GM19452 (cell line): ENCODE measurements around the gene LILRA1.
"Not testable (repeated sequence)": the region's sequence is repeated elsewhere in the genome, so short reads cannot be mapped to it uniquely, and the experiment has no call there.

Experiments used
- ATAC-seq: cut with Tn5 transposase; IDR thresholded peaks from one replicate; pipeline ENCODE4 v1.9.1; 2021; ENCODE audit not compliant: unreplicated experiment

LILRA1 gene

GRCh38 chr19:54622431-54622830 is 29.0 kb downstream of the LILRA1 start:
- ATAC-seq: no peak

GRCh38 chr19:54624234-54624633 is 30.8 kb downstream of the LILRA1 start:
- ATAC-seq: not testable (repeated sequence)

GRCh38 chr19:54624934-54625730 is 31.7 kb downstream of the LILRA1 start:
- ATAC-seq: not testable (repeated sequence)

GRCh38 chr19:54626757-54627156 is 33.3 kb downstream of the LILRA1 start:
- no peak for ATAC-seq

GRCh38 chr19:54627912-54628311 is 34.5 kb downstream of the LILRA1 start:
- ATAC-seq: not testable (repeated sequence)

GRCh38 chr19:54630262-54630661 is 36.8 kb downstream of the LILRA1 start, which contains the start of gene LILRB1:
Gene LILRB1, plus strand, starts transcription at chr19:54630484. Its CDS starts 590 bp downstream, at chr19:54631074.
- not testable (repeated sequence) for ATAC-seq

GRCh38 chr19:54630782-54631181 is 37.4 kb downstream of the LILRA1 start:
- ATAC-seq: no peak

- ATAC-seq: not testable (repeated sequence)
These were observed 38.3 kb downstream of the LILRA1 start for GRCh38 chr19:54631489-54632337.

GRCh38 chr19:54632517-54632916 is 39.1 kb downstream of the LILRA1 start:
- not testable (repeated sequence) for ATAC-seq

- ATAC-seq: no peak
These were observed 40.0 kb downstream of the LILRA1 start for GRCh38 chr19:54633401-54633800.

GRCh38 chr19:54636081-54636480 is 42.6 kb downstream of the LILRA1 start:
- not testable (repeated sequence) for ATAC-seq

GRCh38 chr19:54638683-54639082 is 45.3 kb downstream of the LILRA1 start:
- no peak for ATAC-seq

GRCh38 chr19:54642953-54643352 is 49.5 kb downstream of the LILRA1 start:
- not testable (repeated sequence) for ATAC-seq

GRCh38 chr19:54643583-54643982 is 50.2 kb downstream of the LILRA1 start:
- ATAC-seq: not testable (repeated sequence)

- ATAC-seq: no peak
These were observed 50.6 kb downstream of the LILRA1 start for GRCh38 chr19:54644056-54644455.

- ATAC-seq: no peak
These were observed 53.0 kb downstream of the LILRA1 start for GRCh38 chr19:54646331-54646841.

- no peak for ATAC-seq
These were observed 54.7 kb downstream of the LILRA1 start for GRCh38 chr19:54648129-54648528.

GRCh38 chr19:54650108-54650655 is 56.8 kb downstream of the LILRA1 start:
- ATAC-seq: no peak
